Measurements from ENCODE around the gene TGIF2. TPM values are rescaled to one million over a fixed set of nuclear protein-coding genes. Genes with fewer than 3 reads are reported as not detected.

The TGIF2 gene
- total RNA-seq, 1 donor from 2014 or later, result 18.8 TPM

DNA sequence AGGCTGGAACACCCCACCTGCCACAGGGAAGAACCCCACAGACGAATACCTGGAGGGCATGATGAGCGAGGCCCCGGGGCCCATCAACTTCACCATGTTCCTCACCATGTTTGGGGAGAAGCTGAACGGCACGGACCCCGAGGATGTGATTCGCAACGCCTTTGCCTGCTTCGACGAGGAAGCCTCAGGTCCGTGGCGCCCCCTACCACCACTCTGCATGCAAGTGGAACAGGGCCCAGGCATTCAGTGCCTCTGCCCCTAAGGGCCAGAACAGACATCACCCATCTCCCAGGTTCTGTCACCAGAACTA, 25.4 kb upstream of the TGIF2 start:
- Mint-ChIP-seq H3K4me1 (ENCODE audit: low read depth) (peaks cover 49% of the 10 kb centered on the region), H3K4me3 (ENCODE audit: unreplicated experiment) (no peak overlapping the region), H3K27ac (ENCODE audit: unreplicated experiment) (peak overlapping the region; percentile 63), H3K9me3 (ENCODE audit: low read depth) (no peaks in the 10 kb centered on the region), H3K27me3 (ENCODE audit: low read depth) (no peaks in the 10 kb centered on the region), H3K36me3 (ENCODE audit: low read depth) (peaks cover 22% of the 10 kb centered on the region)
- no peak for DNase-seq (ENCODE audit: low spot score)
- TF ChIP-seq, protein P1, sequence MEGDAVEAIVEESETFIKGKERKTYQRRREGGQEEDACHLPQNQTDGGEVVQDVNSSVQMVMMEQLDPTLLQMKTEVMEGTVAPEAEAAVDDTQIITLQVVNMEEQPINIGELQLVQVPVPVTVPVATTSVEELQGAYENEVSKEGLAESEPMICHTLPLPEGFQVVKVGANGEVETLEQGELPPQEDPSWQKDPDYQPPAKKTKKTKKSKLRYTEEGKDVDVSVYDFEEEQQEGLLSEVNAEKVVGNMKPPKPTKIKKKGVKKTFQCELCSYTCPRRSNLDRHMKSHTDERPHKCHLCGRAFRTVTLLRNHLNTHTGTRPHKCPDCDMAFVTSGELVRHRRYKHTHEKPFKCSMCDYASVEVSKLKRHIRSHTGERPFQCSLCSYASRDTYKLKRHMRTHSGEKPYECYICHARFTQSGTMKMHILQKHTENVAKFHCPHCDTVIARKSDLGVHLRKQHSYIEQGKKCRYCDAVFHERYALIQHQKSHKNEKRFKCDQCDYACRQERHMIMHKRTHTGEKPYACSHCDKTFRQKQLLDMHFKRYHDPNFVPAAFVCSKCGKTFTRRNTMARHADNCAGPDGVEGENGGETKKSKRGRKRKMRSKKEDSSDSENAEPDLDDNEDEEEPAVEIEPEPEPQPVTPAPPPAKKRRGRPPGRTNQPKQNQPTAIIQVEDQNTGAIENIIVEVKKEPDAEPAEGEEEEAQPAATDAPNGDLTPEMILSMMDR (IDR thresholded peaks at IDR 0.05), result peak; percentile 44

DNA sequence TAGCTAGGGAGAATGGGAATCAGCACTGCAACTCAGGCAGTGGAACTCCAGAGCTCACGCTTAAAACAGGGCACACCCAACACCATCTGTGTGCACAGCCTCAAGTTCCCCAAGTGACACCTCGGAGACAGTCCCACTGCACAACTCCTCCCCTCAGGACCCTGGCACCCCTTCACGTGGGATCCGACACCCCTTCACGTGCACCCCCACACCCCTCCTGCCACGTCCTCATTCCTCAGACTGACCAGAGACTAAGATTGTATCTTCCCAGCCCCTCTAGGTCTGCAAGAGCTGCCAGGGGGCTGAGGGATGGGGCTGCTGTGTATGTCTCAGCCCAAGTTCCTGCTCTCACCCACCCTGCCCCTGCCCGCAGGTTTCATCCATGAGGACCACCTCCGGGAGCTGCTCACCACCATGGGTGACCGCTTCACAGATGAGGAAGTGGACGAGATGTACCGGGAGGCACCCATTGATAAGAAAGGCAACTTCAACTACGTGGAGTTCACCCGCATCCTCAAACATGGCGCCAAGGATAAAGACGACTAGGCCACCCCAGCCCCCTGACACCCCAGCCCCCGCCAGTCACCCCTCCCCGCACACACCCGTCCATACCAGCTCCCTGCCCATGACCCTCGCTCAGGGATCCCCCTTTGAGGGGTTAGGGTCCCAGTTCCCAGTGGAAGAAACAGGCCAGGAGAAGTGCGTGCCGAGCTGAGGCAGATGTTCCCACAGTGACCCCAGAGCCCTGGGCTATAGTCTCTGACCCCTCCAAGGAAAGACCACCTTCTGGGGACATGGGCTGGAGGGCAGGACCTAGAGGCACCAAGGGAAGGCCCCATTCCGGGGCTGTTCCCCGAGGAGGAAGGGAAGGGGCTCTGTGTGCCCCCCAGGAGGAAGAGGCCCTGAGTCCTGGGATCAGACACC, 24.4 kb upstream of the TGIF2 start:
- Mint-ChIP-seq H3K9me3 (ENCODE audit: low read depth) (no peaks in the 10 kb centered on the region), H3K27ac (ENCODE audit: unreplicated experiment) (peak overlapping the region; percentile 63), H3K4me1 (ENCODE audit: low read depth) (peaks cover 39% of the 10 kb centered on the region), H3K36me3 (ENCODE audit: low read depth) (peaks cover 22% of the 10 kb centered on the region), H3K4me3 (ENCODE audit: unreplicated experiment) (no peak overlapping the region), H3K27me3 (ENCODE audit: low read depth) (no peaks in the 10 kb centered on the region)
- DNase-seq (ENCODE audit: low spot score), result no peak
- TF ChIP-seq, protein P1 (IDR thresholded peaks at IDR 0.05), result no peak

DNA sequence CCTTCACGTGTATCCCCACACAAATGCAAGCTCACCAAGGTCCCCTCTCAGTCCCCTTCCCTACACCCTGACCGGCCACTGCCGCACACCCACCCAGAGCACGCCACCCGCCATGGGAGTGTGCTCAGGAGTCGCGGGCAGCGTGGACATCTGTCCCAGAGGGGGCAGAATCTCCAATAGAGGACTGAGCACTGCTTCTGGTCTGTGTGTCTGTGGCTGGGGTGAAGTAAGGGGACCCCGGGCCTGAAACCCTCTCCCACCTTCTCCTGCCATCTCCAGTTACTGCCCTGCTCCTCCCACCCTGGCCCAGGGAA, 23.8 kb upstream of the TGIF2 start:
- no peak for DNase-seq (ENCODE audit: low spot score)
- Mint-ChIP-seq H3K27me3 (ENCODE audit: low read depth) (no peaks in the 10 kb centered on the region), H3K27ac (ENCODE audit: unreplicated experiment) (peak overlapping the region; percentile 58), H3K9me3 (ENCODE audit: low read depth) (no peaks in the 10 kb centered on the region), H3K4me1 (ENCODE audit: low read depth) (peaks cover 33% of the 10 kb centered on the region), H3K4me3 (ENCODE audit: unreplicated experiment) (no peak overlapping the region), H3K36me3 (ENCODE audit: low read depth) (peaks cover 20% of the 10 kb centered on the region)
- TF ChIP-seq, protein P1 (IDR thresholded peaks at IDR 0.05), result no peak

DNA sequence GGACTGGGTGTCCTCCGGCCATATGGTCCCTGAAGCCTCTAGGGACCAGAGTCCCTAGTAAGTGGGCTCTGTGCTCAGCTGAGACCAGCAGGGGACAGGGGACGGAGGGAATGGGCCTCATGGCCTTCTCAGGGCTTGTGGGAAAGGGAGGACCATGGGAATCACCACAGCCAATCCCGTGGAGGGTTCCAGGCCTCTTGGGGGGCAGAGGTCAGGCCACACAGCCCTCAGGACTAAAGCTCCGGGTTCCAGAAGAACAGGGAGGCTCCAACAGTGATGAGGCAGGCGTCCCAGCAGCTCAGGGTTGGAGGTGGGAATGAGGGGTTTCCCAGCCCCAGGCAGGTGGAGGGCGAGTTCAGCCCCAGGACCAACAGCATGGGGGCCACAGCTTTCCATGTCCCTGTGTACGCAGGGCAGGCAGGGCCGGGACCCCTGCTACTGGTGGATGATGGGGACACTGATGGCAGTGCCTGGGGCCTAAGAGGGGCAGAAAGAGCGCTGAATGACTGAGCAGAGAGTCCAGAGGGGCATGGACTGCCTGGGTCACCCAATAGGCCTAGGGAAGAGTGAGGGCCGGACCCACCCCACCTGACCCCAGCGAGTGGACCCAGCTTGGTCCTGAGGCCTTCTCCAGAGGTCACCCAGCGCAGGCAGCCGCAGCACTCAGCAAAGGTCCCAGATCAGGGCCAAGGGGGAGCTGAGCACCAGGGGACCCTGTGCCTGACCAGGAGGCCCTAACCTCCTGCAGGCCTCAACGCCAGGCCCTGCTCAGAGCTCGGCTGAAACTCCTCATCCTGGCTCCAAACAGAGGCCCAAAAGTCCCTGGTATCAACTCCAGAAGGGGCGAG, 23.2 kb upstream of the TGIF2 start:
- Mint-ChIP-seq H3K9me3 (ENCODE audit: low read depth) (no peaks in the 10 kb centered on the region), H3K4me1 (ENCODE audit: low read depth) (peaks cover 28% of the 10 kb centered on the region), H3K27ac (ENCODE audit: unreplicated experiment) (peak overlapping the region; percentile 78), H3K4me3 (ENCODE audit: unreplicated experiment) (no peak overlapping the region), H3K36me3 (ENCODE audit: low read depth) (peaks cover 15% of the 10 kb centered on the region), H3K27me3 (ENCODE audit: low read depth) (no peaks in the 10 kb centered on the region)
- DNase-seq (ENCODE audit: low spot score), result no peak
- TF ChIP-seq, protein P1 (IDR thresholded peaks at IDR 0.05), result no peak

DNA sequence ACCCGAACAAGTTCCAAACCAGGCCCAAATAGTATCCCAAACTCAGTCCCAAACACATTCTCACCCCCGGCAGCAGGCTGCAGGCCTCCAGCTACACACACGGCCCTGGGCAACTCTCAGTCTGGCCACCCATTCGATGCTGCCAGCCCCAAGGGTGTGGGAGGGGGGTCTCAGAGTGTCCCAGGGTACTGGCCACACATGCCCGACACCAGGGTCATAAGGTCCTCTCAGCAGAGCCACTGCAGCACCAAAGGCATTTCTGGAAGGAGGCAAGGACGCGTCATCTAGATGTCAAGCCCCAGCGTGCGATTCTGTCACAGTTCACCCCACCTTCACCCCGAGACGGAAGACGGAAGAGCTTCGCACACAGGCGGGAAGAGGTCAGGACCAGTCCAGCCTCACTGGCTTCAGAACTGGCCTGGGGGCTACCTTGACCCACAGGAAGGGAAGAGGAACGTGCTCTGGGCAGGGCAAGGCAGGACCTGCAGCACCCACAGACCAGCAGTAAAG, 22.6 kb upstream of the TGIF2 start:
- H3K4me3 Mint-ChIP-seq (ENCODE audit: unreplicated experiment), result no peak overlapping the region
- H3K4me1 Mint-ChIP-seq (ENCODE audit: low read depth), result peaks cover 23% of the 10 kb centered on the region
- DNase-seq (ENCODE audit: low spot score), result no peak
- TF ChIP-seq, protein P1 (IDR thresholded peaks at IDR 0.05), result no peak
- H3K27me3 Mint-ChIP-seq (ENCODE audit: low read depth), result no peaks in the 10 kb centered on the region
- peaks cover 15% of the 10 kb centered on the region for H3K36me3 Mint-ChIP-seq (ENCODE audit: low read depth)
- H3K9me3 Mint-ChIP-seq (ENCODE audit: low read depth), result no peaks in the 10 kb centered on the region
- peak overlapping the region; percentile 78 for H3K27ac Mint-ChIP-seq (ENCODE audit: unreplicated experiment)

Measured in chondrocyte (in vitro differentiated cells).